Fibroblast of the conjunctiva (primary cell): ENCODE measurements around the gene SPTBN4.
A peak's percentile ranks its signal among the peaks of the same experiment; 100 is the strongest.

Experiments used
- DNase-seq: peaks from one replicate; pipeline ENCODE4 v3.0.0-alpha.2; 2010; ENCODE audit warnings: low read depth

The SPTBN4 gene

GRCh38 chr19:40565910-40566495 is 99.2 kb downstream of the SPTBN4 start:
- DNase-seq: no peak

GRCh38 chr19:40567040-40567749 is 100.4 kb downstream of the SPTBN4 start:
- DNase-seq: no peak

GRCh38 chr19:40567750-40568494 is 101.1 kb downstream of the SPTBN4 start:
- no peak for DNase-seq

GRCh38 chr19:40570313-40571004 is 103.7 kb downstream of the SPTBN4 start:
- DNase-seq: peak; percentile 100

GRCh38 chr19:40571005-40571318 is 104.2 kb downstream of the SPTBN4 start:
- no peak for DNase-seq

- DNase-seq: no peak
These were observed 105.2 kb downstream of the SPTBN4 start for GRCh38 chr19:40571831-40572495.

GRCh38 chr19:40575326-40575725 is 108.5 kb downstream of the SPTBN4 start:
- no peak for DNase-seq

GRCh38 chr19:40576151-40576584 is 109.4 kb downstream of the SPTBN4 start:
- DNase-seq: no peak

- peak; percentile 92 for DNase-seq
These were observed 110.0 kb downstream of the SPTBN4 start, which contains the start of gene SHKBP1 for GRCh38 chr19:40576585-40577451. SHKBP1 (plus strand) TSS chr19:40576873; CDS start chr19:40576900, 27 bp downstream.

GRCh38 chr19:40578442-40578908 is 111.7 kb downstream of the SPTBN4 start:
- no peak for DNase-seq

GRCh38 chr19:40580619-40581018 is 113.8 kb downstream of the SPTBN4 start:
- no peak for DNase-seq

- DNase-seq: no peak
These were observed 114.7 kb downstream of the SPTBN4 start for GRCh38 chr19:40581531-40581930.

GRCh38 chr19:40582467-40582866 is 115.7 kb downstream of the SPTBN4 start:
- no peak for DNase-seq

- no peak for DNase-seq
These were observed 116.5 kb downstream of the SPTBN4 start for GRCh38 chr19:40583283-40583682.

GRCh38 chr19:40584007-40584406 is 117.2 kb downstream of the SPTBN4 start:
- DNase-seq: no peak

- no peak for DNase-seq
These were observed 118.6 kb downstream of the SPTBN4 start for GRCh38 chr19:40585241-40585981.

GRCh38 chr19:40585982-40586422 is 119.2 kb downstream of the SPTBN4 start:
- no peak for DNase-seq

- DNase-seq: no peak
These were observed 119.8 kb downstream of the SPTBN4 start for GRCh38 chr19:40586611-40587010.

- no peak for DNase-seq
These were observed 121.5 kb downstream of the SPTBN4 start for GRCh38 chr19:40588110-40588854.
